ENCODE results near the gene MXRA8.

- no peak for TF ChIP-seq CTCF (conservative IDR thresholded peaks at IDR 0.05; ENCODE audit: low read depth, low read length)
- no peak for TF ChIP-seq EZH2phosphoT487 (IDR thresholded peaks at IDR 0.05; ENCODE audit: borderline replicate concordance, low read length)
Measured at GRCh38 chr1:1395166-1395565, 36.8 kb upstream of the MXRA8 start.

Measured in PC-3 (cell line).